Measurements from ENCODE around the gene BRCA2.

GRCh38 chr13:32408296-32409000 lies 93.1 kb downstream of the BRCA2 start:
- TF ChIP-seq CTCF (IDR thresholded peaks at IDR 0.05) (no peak), POLR2A (IDR thresholded peaks at IDR 0.05) (no peak)
